NT2/D1 (cell line): ENCODE measurements around the gene FAP.

Experiments
- DNase-seq: peaks from one replicate; pipeline ENCODE4 v3.0.0-alpha.2; 2011; ENCODE audit warnings: low read depth, low spot score
- H3K27me3 ChIP-seq: 2 replicates; pipeline ENCODE4 v1.6.0; 2011; ENCODE audit warnings: mild to moderate bottlenecking; ENCODE audit not compliant: insufficient read length, insufficient read depth
- H3K36me3 ChIP-seq: 2 replicates; pipeline ENCODE4 v1.6.1; 2011; ENCODE audit warnings: mild to moderate bottlenecking, low read length, mixed read lengths; ENCODE audit not compliant: insufficient read depth, insufficient read length
- H3K4me1 ChIP-seq: 2 replicates; pipeline ENCODE4 v1.5.1; 2011; ENCODE audit not compliant: insufficient read depth, insufficient read length
- H3K4me3 ChIP-seq: 2 replicates; pipeline ENCODE4 v1.5.1; 2011; ENCODE audit warnings: low read depth; ENCODE audit not compliant: insufficient read length
- H3K9ac ChIP-seq: 2 replicates; pipeline ENCODE4 v1.6.0; 2011; ENCODE audit warnings: low read depth; ENCODE audit not compliant: insufficient read length
- H3K9me3 ChIP-seq: 2 replicates; pipeline ENCODE4 v1.5.1; 2011; ENCODE audit warnings: mild to moderate bottlenecking, low read length; ENCODE audit not compliant: insufficient read depth
- SUZ12 ChIP-seq: IDR thresholded peaks from 2 replicates; pipeline ENCODE4 v1.6.1; 2011; ENCODE audit not compliant: insufficient read length, insufficient read depth; ENCODE audit errors: extremely low read depth
- YY1 ChIP-seq: IDR thresholded peaks from 2 replicates; pipeline ENCODE4 v1.6.1; 2011; ENCODE audit not compliant: insufficient read length, insufficient read depth
- ZNF274 ChIP-seq: IDR thresholded peaks from 2 replicates; pipeline ENCODE4 v1.6.1; 2011; ENCODE audit warnings: mild to moderate bottlenecking, low read depth, low read length

The FAP gene

GRCh38 chr2:162253435-162253834, 10.2 kb upstream of the FAP start:
- no peak for TF ChIP-seq ZNF274
- TF ChIP-seq SUZ12, result no peak
- no peak for TF ChIP-seq YY1
- no peaks in the 10 kb centered on the region for H3K9me3 ChIP-seq
- H3K36me3 ChIP-seq, result no peaks in the 10 kb centered on the region
- no peak for DNase-seq
- no peaks in the 10 kb centered on the region for H3K27me3 ChIP-seq
- H3K9ac ChIP-seq, result no peak overlapping the region
- H3K4me1 ChIP-seq, result no peaks in the 10 kb centered on the region
- no peak overlapping the region for H3K4me3 ChIP-seq

DNA sequence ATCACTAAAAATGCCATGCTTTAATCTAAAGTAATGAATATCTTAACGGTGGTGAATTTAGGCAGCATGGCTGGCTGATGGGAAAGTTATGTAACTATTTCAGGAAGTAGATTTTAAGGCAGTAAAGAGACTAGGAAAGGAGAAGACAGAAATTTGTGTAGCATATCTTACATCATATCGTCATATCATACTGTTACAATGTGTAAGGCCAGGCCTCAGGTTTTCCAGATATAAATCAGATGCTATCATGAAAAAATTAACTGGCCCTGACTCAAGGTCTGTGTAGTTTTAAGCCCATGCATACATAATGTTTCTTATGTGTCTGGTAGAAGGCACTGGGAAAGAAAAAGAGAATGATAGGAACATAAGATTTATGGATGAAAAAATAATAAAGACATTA, 8.9 kb upstream of the FAP start:
- Histone ChIP-seq H3K9me3 (no peaks in the 10 kb centered on the region), H3K4me1 (no peaks in the 10 kb centered on the region), H3K36me3 (no peaks in the 10 kb centered on the region), H3K4me3 (no peak overlapping the region), H3K27me3 (no peaks in the 10 kb centered on the region), H3K9ac (no peak overlapping the region)
- DNase-seq, result no peak
- TF ChIP-seq YY1 (no peak), ZNF274 (no peak), SUZ12 (no peak)

- Histone ChIP-seq H3K9me3 (no peaks in the 10 kb centered on the region), H3K27me3 (no peaks in the 10 kb centered on the region), H3K36me3 (no peaks in the 10 kb centered on the region), H3K4me3 (no peak overlapping the region), H3K9ac (no peak overlapping the region), H3K4me1 (no peaks in the 10 kb centered on the region)
- no peak for DNase-seq
- TF ChIP-seq SUZ12 (no peak), YY1 (no peak), ZNF274 (no peak)
Measured at GRCh38 chr2:162245781-162246180, 2.5 kb upstream of the FAP start.

GRCh38 chr2:162245061-162245460, 1.8 kb upstream of the FAP start:
- Histone ChIP-seq H3K9me3 (no peaks in the 10 kb centered on the region), H3K9ac (no peak overlapping the region), H3K4me1 (no peaks in the 10 kb centered on the region), H3K36me3 (no peaks in the 10 kb centered on the region), H3K4me3 (no peak overlapping the region), H3K27me3 (no peaks in the 10 kb centered on the region)
- no peak for TF ChIP-seq YY1
- TF ChIP-seq SUZ12, result no peak
- TF ChIP-seq ZNF274, result no peak
- DNase-seq, result no peak

- Histone ChIP-seq H3K9me3 (no peaks in the 10 kb centered on the region), H3K4me1 (no peaks in the 10 kb centered on the region), H3K27me3 (no peaks in the 10 kb centered on the region), H3K9ac (no peak overlapping the region), H3K36me3 (no peaks in the 10 kb centered on the region), H3K4me3 (no peak overlapping the region)
- TF ChIP-seq ZNF274 (no peak), SUZ12 (no peak), YY1 (no peak)
- no peak for DNase-seq
Measured at GRCh38 chr2:162244541-162245031, 1.3 kb upstream of the FAP start.

DNA sequence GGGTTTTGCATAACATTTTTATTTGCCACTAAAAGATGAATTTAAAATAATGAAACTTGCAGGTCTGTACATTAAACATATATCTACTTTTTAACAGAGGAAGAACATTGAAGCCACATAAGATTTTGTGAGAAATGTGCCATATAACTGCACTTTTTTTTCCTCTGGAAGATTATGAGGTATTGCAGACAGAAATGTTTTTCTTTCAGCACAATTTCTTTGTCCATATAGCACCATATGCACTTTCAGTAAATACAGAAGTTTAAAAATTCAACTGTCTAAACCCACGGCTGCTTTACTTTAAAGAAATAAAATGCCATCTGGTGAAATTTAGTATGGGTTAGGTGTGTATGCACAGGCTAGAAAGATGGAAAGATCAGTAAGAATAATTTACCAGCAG, 470 bp upstream of the FAP start:
- Histone ChIP-seq H3K9me3 (no peaks in the 10 kb centered on the region), H3K4me1 (no peaks in the 10 kb centered on the region), H3K36me3 (no peaks in the 10 kb centered on the region), H3K27me3 (no peaks in the 10 kb centered on the region), H3K9ac (no peak overlapping the region), H3K4me3 (no peak overlapping the region)
- DNase-seq, result no peak
- TF ChIP-seq SUZ12 (no peak), YY1 (no peak), ZNF274 (no peak)

DNA sequence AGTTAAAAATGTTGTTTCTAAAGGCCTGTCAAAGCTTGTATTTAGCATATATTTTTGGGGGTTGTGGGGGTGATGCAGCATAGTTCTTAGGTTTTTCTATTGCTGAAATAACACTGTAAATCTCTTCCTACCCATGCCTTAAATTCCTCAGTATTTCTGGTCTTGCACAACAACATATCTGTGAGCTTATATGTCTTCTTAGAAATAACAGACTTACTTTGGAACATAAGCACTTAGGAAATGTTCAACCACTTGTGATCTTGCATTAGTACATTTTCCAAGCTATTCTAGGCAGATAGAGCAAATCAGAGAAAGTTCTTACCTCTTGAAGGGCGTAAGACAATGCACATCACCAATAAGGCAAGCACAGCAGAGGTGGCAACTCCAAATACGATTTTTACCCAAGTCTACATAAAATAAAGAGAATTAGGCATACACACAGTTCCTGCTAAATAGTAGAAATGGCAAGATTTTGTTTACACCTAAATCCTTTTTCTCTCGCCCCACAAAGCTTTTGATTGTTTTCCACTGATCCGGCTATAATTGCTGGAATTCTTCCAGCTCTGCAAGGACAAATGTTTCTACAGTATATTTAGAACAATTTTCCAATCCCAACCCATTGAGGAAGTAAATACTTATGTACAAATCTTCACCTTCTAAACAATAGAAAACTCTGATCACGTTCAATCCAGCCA, 512 bp downstream of the FAP start:
- Histone ChIP-seq H3K27me3 (no peaks in the 10 kb centered on the region), H3K9ac (no peak overlapping the region), H3K9me3 (no peaks in the 10 kb centered on the region), H3K4me1 (no peaks in the 10 kb centered on the region), H3K4me3 (no peak overlapping the region), H3K36me3 (no peaks in the 10 kb centered on the region)
- DNase-seq, result no peak
- no peak for TF ChIP-seq YY1
- TF ChIP-seq SUZ12, result no peak
- TF ChIP-seq ZNF274, result no peak
